Right kidney (tissue), 1 donor: ENCODE data around the gene SMIM27.
"Not testable (repeated sequence)": the region's sequence is repeated elsewhere in the genome, so short reads cannot be mapped to it uniquely, and the experiment has no call there.

Experiments used
- DNase-seq: peaks from one replicate; pipeline ENCODE4 v3.0.0-alpha.2; 2016

Gene SMIM27

GRCh38 chr9:32596096-32596865 is 44.2 kb downstream of the SMIM27 start:
- no peak for DNase-seq

- no peak for DNase-seq
Measured at GRCh38 chr9:32596936-32597335, 44.8 kb downstream of the SMIM27 start.

GRCh38 chr9:32599021-32599420 is 46.9 kb downstream of the SMIM27 start:
- DNase-seq = not testable (repeated sequence)
